ENCODE measurements around the gene LUZP1.

DNA sequence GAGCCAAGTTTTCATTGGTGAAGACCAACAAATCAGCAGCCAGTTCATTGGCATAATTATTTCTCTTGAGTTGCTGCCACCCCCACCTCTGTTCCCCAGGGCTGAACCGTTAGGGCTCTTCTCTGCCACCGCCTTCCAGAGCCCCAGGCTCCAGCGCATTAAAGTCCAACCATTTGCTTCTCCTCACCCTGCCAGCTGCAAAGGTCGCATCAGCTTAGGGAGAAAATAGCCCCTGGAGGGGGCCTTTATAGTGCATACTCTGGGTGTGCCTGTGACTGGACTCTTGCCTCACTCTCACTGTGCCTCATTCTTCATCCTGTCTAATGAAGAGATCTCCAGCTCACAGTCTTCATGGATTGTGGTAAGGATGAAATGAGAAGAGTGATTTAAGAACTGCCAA is 99.0 kb downstream of the LUZP1 start:
- TF ChIP-seq EZH2phosphoT487 (IDR thresholded peaks at IDR 0.05; ENCODE audit: borderline replicate concordance, low read depth) (no peak), SMC3 (IDR thresholded peaks at IDR 0.05; ENCODE audit: low read depth, low read length) (no peak), CTCF (IDR thresholded peaks at IDR 0.05) (no peak), EP300 (IDR thresholded peaks at IDR 0.05; ENCODE audit: borderline replicate concordance in 1 of 2, low read depth in 1 of 2, low read length in 1 of 2) (no peak), CHD2 (IDR thresholded peaks at IDR 0.05; ENCODE audit: low read length, partially characterized antibody) (no peak), YY1 (IDR thresholded peaks at IDR 0.05; ENCODE audit: low read depth) (no peak), NRF1 (IDR thresholded peaks at IDR 0.05; ENCODE audit: low read depth, low read length) (no peak)
